Upper lobe of right lung (tissue), 1 donor: ENCODE data around the gene ESR2. TPM values are rescaled to one million over a fixed set of nuclear protein-coding genes. Genes with fewer than 3 reads are reported as not detected.
A peak's percentile ranks its signal among the peaks of the same experiment; 100 is the strongest.

Experiments
- ATAC-seq: fragments of 200-7000 bp; cut with Tn5 transposase; one replicate; pipeline ENCODE4 v1.9.1; 2020; ENCODE audit warnings: mild to moderate bottlenecking, moderate library complexity
- DNase-seq: peaks from one replicate; pipeline ENCODE4 v3.0.0-alpha.2; 2020
- H3K27ac ChIP-seq: fragments of 200-600 bp; one replicate; pipeline ENCODE4 v1.8.0; 2022
- H3K27me3 ChIP-seq: fragments of 200-600 bp; one replicate; pipeline ENCODE4 v1.8.0; 2022; ENCODE audit warnings: mild to moderate bottlenecking
- H3K36me3 ChIP-seq: fragments of 200-600 bp; one replicate; pipeline ENCODE4 v1.8.0; 2022
- H3K4me1 ChIP-seq: fragments of 200-600 bp; one replicate; pipeline ENCODE4 v1.8.0; 2022
- H3K4me3 ChIP-seq: fragments of 200-600 bp; one replicate; pipeline ENCODE4 v1.8.0; 2022; ENCODE audit warnings: mild to moderate bottlenecking
- H3K9me3 ChIP-seq: fragments of 200-600 bp; one replicate; pipeline ENCODE4 v1.8.0; 2022
- CTCF ChIP-seq: fragments of 200-600 bp; IDR thresholded peaks from one replicate; pipeline ENCODE4 v1.8.0; 2022; ENCODE audit warnings: antibody characterized with exemption
- intact Hi-C: fragments of 100-400 bp; cut with DNase I; formaldehyde crosslinking; loops from one replicate; pipeline ENCODE4 v1.11.0; 2022
- total RNA-seq: library from RNA; stranded (reverse); fragmentation: NEBNext Ultra II Directional; extraction: Animal tissue kit (Norgen Biotek cat#: 25700); gene quantifications from one replicate; pipeline ENCODE4 v1.2.1, GENCODE V29; 2021
- donor health status: DM: no; HTN: yes; CAD: no; lungs with severe emphysema.

ESR2 gene
- total RNA-seq, 1 donor from 2014 or later = 1.3 TPM

GRCh38 chr14:64220056-64220455 lies 74.1 kb downstream of the ESR2 start:
- no peak overlapping the region for H3K4me3 ChIP-seq
- no peaks in the 10 kb centered on the region for H3K4me1 ChIP-seq
- ATAC-seq (no peak), DNase-seq (no peak)
- H3K27me3 ChIP-seq = no peaks in the 10 kb centered on the region
- intact Hi-C loops = no loop called here
- H3K36me3 ChIP-seq = peaks cover 89% of the 10 kb centered on the region
- TF ChIP-seq CTCF = no peak
- H3K27ac ChIP-seq = no peak overlapping the region
- H3K9me3 ChIP-seq = no peaks in the 10 kb centered on the region

- Histone ChIP-seq H3K36me3 (peaks cover 88% of the 10 kb centered on the region), H3K4me1 (peaks cover 11% of the 10 kb centered on the region), H3K27ac (peak overlapping the region; percentile 2), H3K4me3 (no peak overlapping the region), H3K27me3 (no peaks in the 10 kb centered on the region), H3K9me3 (no peaks in the 10 kb centered on the region)
- TF ChIP-seq CTCF = no peak
- DNase-seq (no peak), ATAC-seq (peak; percentile 65)
- intact Hi-C loops = no loop called here
Observed at GRCh38 chr14:64218344-64219240, 75.6 kb downstream of the ESR2 start.

- TF ChIP-seq CTCF = no peak
- ATAC-seq (no peak), DNase-seq (no peak)
- Histone ChIP-seq H3K4me1 (peaks cover 11% of the 10 kb centered on the region), H3K4me3 (no peak overlapping the region), H3K27me3 (no peaks in the 10 kb centered on the region), H3K36me3 (peaks cover 88% of the 10 kb centered on the region), H3K9me3 (no peaks in the 10 kb centered on the region), H3K27ac (peak overlapping the region; percentile 2)
- intact Hi-C loops = no loop called here
Observed at GRCh38 chr14:64217834-64218233, 76.3 kb downstream of the ESR2 start.

- no peak overlapping the region for H3K4me3 ChIP-seq
- no peak for ATAC-seq
- no peaks in the 10 kb centered on the region for H3K27me3 ChIP-seq
- no peak overlapping the region for H3K27ac ChIP-seq
- TF ChIP-seq CTCF = no peak
- intact Hi-C loops = no loop called here
- no peaks in the 10 kb centered on the region for H3K9me3 ChIP-seq
- H3K4me1 ChIP-seq = peaks cover 11% of the 10 kb centered on the region
- DNase-seq = no peak
- peaks cover 88% of the 10 kb centered on the region for H3K36me3 ChIP-seq
Observed at GRCh38 chr14:64217308-64217707, 76.9 kb downstream of the ESR2 start.

GRCh38 chr14:64215978-64216377 lies 78.2 kb downstream of the ESR2 start:
- DNase-seq (no peak), ATAC-seq (no peak)
- H3K4me3 ChIP-seq = no peak overlapping the region
- no peaks in the 10 kb centered on the region for H3K9me3 ChIP-seq
- peaks cover 87% of the 10 kb centered on the region for H3K36me3 ChIP-seq
- H3K27ac ChIP-seq = no peak overlapping the region
- no peaks in the 10 kb centered on the region for H3K27me3 ChIP-seq
- peaks cover 11% of the 10 kb centered on the region for H3K4me1 ChIP-seq
- intact Hi-C loops = no loop called here
- no peak for TF ChIP-seq CTCF
